DOHH2 (cell line): ENCODE measurements around the gene BPTF.
"Not testable (repeated sequence)": the region's sequence is repeated elsewhere in the genome, so short reads cannot be mapped to it uniquely, and the experiment has no call there.

Experiments
- H3F3A ChIP-seq: fragments of 200-600 bp; sonication (generic), shearing (Covaris generic); 2 replicates; pipeline ENCODE4 v1.6.0; 2016; ENCODE audit warnings: antibody characterized with exemption, mild to moderate bottlenecking; ENCODE audit not compliant: control insufficient read depth, insufficient read depth
- H3K27ac ChIP-seq: fragments of 200-600 bp; sonication (generic); 2 replicates; pipeline ENCODE4 v1.5.1; 2014; ENCODE audit warnings: low read depth, mild to moderate bottlenecking, low read length, moderate library complexity
- H3K27me3 ChIP-seq: fragments of 200-600 bp; sonication (generic); 2 replicates; pipeline ENCODE4 v1.6.1; 2014; ENCODE audit warnings: mild to moderate bottlenecking, low read length, mixed read lengths; ENCODE audit not compliant: control insufficient read depth
- H3K36me3 ChIP-seq: fragments of 200-600 bp; sonication (generic); 2 replicates; pipeline ENCODE4 v1.6.1; 2014; ENCODE audit warnings: mild to moderate bottlenecking, low read length, moderate library complexity, mixed read lengths; ENCODE audit not compliant: control insufficient read depth
- H3K4me1 ChIP-seq: fragments of 200-600 bp; sonication (generic); 2 replicates; pipeline ENCODE4 v1.6.1; 2014; ENCODE audit warnings: mild to moderate bottlenecking, low read length, mixed read lengths; ENCODE audit not compliant: control insufficient read depth
- H3K4me2 ChIP-seq: fragments of 200-600 bp; sonication (generic); 2 replicates; pipeline ENCODE4 v1.6.0; 2014; ENCODE audit warnings: mild to moderate bottlenecking, low read length, moderate library complexity
- H3K4me3 ChIP-seq: fragments of 200-600 bp; sonication (generic); 2 replicates; pipeline ENCODE4 v1.5.1; 2014; ENCODE audit warnings: mild to moderate bottlenecking, low read length, mixed read lengths
- H3K79me2 ChIP-seq: fragments of 200-600 bp; sonication (generic); 2 replicates; pipeline ENCODE4 v1.6.1; 2014; ENCODE audit warnings: mild to moderate bottlenecking, low read length, mixed read lengths; ENCODE audit not compliant: control insufficient read depth
- H3K9me2 ChIP-seq: fragments of 200-600 bp; sonication (generic); replicated peaks from 2 replicates; pipeline ENCODE4 v1.6.1; 2014; ENCODE audit warnings: mild to moderate bottlenecking, low read length, mixed read lengths; ENCODE audit not compliant: control insufficient read depth
- H3K9me3 ChIP-seq: fragments of 200-600 bp; sonication (generic); 2 replicates; pipeline ENCODE4 v1.6.1; 2014; ENCODE audit warnings: antibody characterized with exemption, low read length, mixed read lengths; ENCODE audit not compliant: control insufficient read depth, insufficient read depth
- H4K20me1 ChIP-seq: fragments of 200-600 bp; sonication (generic); 2 replicates; pipeline ENCODE4 v1.6.0; 2014; ENCODE audit warnings: low read depth, mild to moderate bottlenecking, antibody characterized with exemption, low read length, moderate library complexity; ENCODE audit not compliant: control insufficient read depth, insufficient read depth
- CTCF ChIP-seq: fragments of 200-600 bp; sonication (generic); IDR thresholded peaks from one replicate; pipeline ENCODE4 v1.5.1; 2014; ENCODE audit warnings: antibody characterized with exemption, mild to moderate bottlenecking, low read depth, low read length; ENCODE audit not compliant: poor library complexity, severe bottlenecking
- EZH2phosphoT487 ChIP-seq: fragments of 200-600 bp; sonication (generic); IDR thresholded peaks from 2 replicates; pipeline ENCODE4 v1.6.1; 2017; ENCODE audit warnings: borderline replicate concordance, mild to moderate bottlenecking, antibody characterized with exemption, low read length, moderate library complexity, mixed read lengths

Gene BPTF

GRCh38 chr17:67920212-67920611, 94.9 kb downstream of the BPTF start:
- no peak for TF ChIP-seq CTCF
- TF ChIP-seq EZH2phosphoT487 = no peak
- peaks cover 12% of the 10 kb centered on the region for H3F3A ChIP-seq
- no peaks in the 10 kb centered on the region for H3K4me1 ChIP-seq
- no peak overlapping the region for H3K4me2 ChIP-seq
- no peak overlapping the region for H3K4me3 ChIP-seq
- no peak overlapping the region for H3K27ac ChIP-seq
- no peaks in the 10 kb centered on the region for H4K20me1 ChIP-seq
- no peaks in the 10 kb centered on the region for H3K27me3 ChIP-seq
- peaks cover 75% of the 10 kb centered on the region for H3K36me3 ChIP-seq
- no peaks in the 10 kb centered on the region for H3K9me3 ChIP-seq
- H3K9me2 ChIP-seq = no peaks in the 10 kb centered on the region
- peaks cover 13% of the 10 kb centered on the region for H3K79me2 ChIP-seq

- no peak for TF ChIP-seq EZH2phosphoT487
- no peak for TF ChIP-seq CTCF
- no peak overlapping the region for H3K4me3 ChIP-seq
- no peaks in the 10 kb centered on the region for H3K27me3 ChIP-seq
- no peaks in the 10 kb centered on the region for H3K9me2 ChIP-seq
- H3K79me2 ChIP-seq = 0 out of 2 replicates have a peak, but pooled peaks cover 2% of the 10 kb centered on the region
- H3K36me3 ChIP-seq = peaks cover 76% of the 10 kb centered on the region
- H3K4me1 ChIP-seq = no peaks in the 10 kb centered on the region
- H3K27ac ChIP-seq = no peak overlapping the region
- peaks cover 14% of the 10 kb centered on the region for H3F3A ChIP-seq
- no peaks in the 10 kb centered on the region for H4K20me1 ChIP-seq
- no peaks in the 10 kb centered on the region for H3K9me3 ChIP-seq
- no peak overlapping the region for H3K4me2 ChIP-seq
Observed at GRCh38 chr17:67922503-67922902, 97.2 kb downstream of the BPTF start.

- not testable (repeated sequence) for H3K27ac ChIP-seq, H3K4me1 ChIP-seq
Observed at GRCh38 chr17:67928842-67929241, 103.5 kb downstream of the BPTF start.

GRCh38 chr17:67931227-67931626, 105.9 kb downstream of the BPTF start:
- Histone ChIP-seq H4K20me1 (no peaks in the 10 kb centered on the region), H3K9me2 (no peaks in the 10 kb centered on the region), H3K4me3 (no peak overlapping the region), H3F3A (0 out of 2 replicates have a peak, but pooled peaks cover 2% of the 10 kb centered on the region), H3K27me3 (no peaks in the 10 kb centered on the region), H3K36me3 (peaks cover 91% of the 10 kb centered on the region), H3K4me1 (no peaks in the 10 kb centered on the region), H3K9me3 (no peaks in the 10 kb centered on the region), H3K4me2 (no peak overlapping the region), H3K27ac (no peak overlapping the region), H3K79me2 (no peaks in the 10 kb centered on the region)
- TF ChIP-seq EZH2phosphoT487 (no peak), CTCF (no peak)

More at GRCh38 chr17:67928842-67929241, 103.5 kb downstream of the BPTF start:
- not testable (repeated sequence) for H3K4me3 ChIP-seq, H3K27me3 ChIP-seq, H3K9me3 ChIP-seq, H3F3A ChIP-seq, H3K9me2 ChIP-seq, H3K79me2 ChIP-seq, H3K4me2 ChIP-seq, H4K20me1 ChIP-seq
- peaks cover 94% of the 10 kb centered on the region for H3K36me3 ChIP-seq
